ENCODE data around the gene FAM168B. TPM values are rescaled to one million over a fixed set of nuclear protein-coding genes. Genes with fewer than 3 reads are reported as not detected.

Gene FAM168B
- total and polyA plus RNA-seq, 12 donors, result 17.3 to 112 (median 85.0) TPM

GRCh38 chr2:131044075-131044756, 49.0 kb downstream of the FAM168B start:
- H3K9me3 ChIP-seq, result no peaks in the 10 kb centered on the region
- DNase-seq (no peak), ATAC-seq (no peak)
- no peak overlapping the region for H3K4me3 ChIP-seq
- H3K27me3 ChIP-seq, result peaks cover 4 to 24% (median 16%) of the 10 kb centered on the region in 7 donors
- peaks cover 0 to 34% (median 6%) of the 10 kb centered on the region in 9 donors for H3K36me3 ChIP-seq
- no peak overlapping the region for H3K27ac ChIP-seq
- TF ChIP-seq CTCF (IDR thresholded peaks at IDR 0.05), result no peak
- 90 to 93% methylated on average over 22 to 24 of the region's 24 CpGs for WGBS, 2 donors
- H3K4me1 ChIP-seq, result peaks cover 0 to 26% (median 9%) of the 10 kb centered on the region in 9 donors
- intact Hi-C loops (cut with DNase I), result loop anchor here in 1 of 10 donors (10.0 kb wide), 1 partner anchor 91 kb away; no protein-coding TSS in a partner anchor

GRCh38 chr2:131043199-131044074, 49.8 kb downstream of the FAM168B start:
- TF ChIP-seq CTCF (IDR thresholded peaks at IDR 0.05), result no peak
- ATAC-seq, result no peak
- H3K4me3 ChIP-seq, result no peak overlapping the region
- H3K36me3 ChIP-seq, result peaks cover 0 to 26% (median 0%) of the 10 kb centered on the region in 9 donors
- intact Hi-C loops (cut with DNase I), result loop anchor here in 1 of 10 donors (10.0 kb wide), 1 partner anchor 91 kb away; no protein-coding TSS in a partner anchor
- H3K9me3 ChIP-seq, result no peaks in the 10 kb centered on the region
- 90 to 91% methylated on average over 18 of the region's 18 CpGs for WGBS, 2 donors
- no peak overlapping the region for H3K27ac ChIP-seq
- no peak for DNase-seq
- H3K27me3 ChIP-seq, result peaks cover 4 to 32% (median 21%) of the 10 kb centered on the region in 7 donors
- H3K4me1 ChIP-seq, result peaks cover 0 to 26% (median 9%) of the 10 kb centered on the region in 9 donors

- Histone ChIP-seq H3K27ac (no peak overlapping the region), H3K4me3 (no peak overlapping the region), H3K9me3 (no peaks in the 10 kb centered on the region), H3K36me3 (peaks cover 0 to 14% (median 0%) of the 10 kb centered on the region in 9 donors), H3K4me1 (peaks cover 0 to 26% (median 9%) of the 10 kb centered on the region in 9 donors), H3K27me3 (peaks cover 4 to 36% (median 22%) of the 10 kb centered on the region in 7 donors)
- ATAC-seq (no peak), DNase-seq (no peak)
- no peak for TF ChIP-seq CTCF (IDR thresholded peaks at IDR 0.05)
- intact Hi-C loops (cut with DNase I), result loop anchor here in 1 of 10 donors (10.0 kb wide), 1 partner anchor 93 kb away; no protein-coding TSS in a partner anchor
- WGBS, 2 donors, result 87 to 95% methylated on average over 7 of the region's 7 CpGs
These were observed 51.0 kb downstream of the FAM168B start for GRCh38 chr2:131042148-131042775.
